GM03348 (cell line): ENCODE data around the gene TTC39C.
A peak's percentile ranks its signal among the peaks of the same experiment; 100 is the strongest.

Source experiments
- DNase-seq: peaks from one replicate; pipeline ENCODE4 v3.0.0; 2012; ENCODE audit warnings: low spot score

The TTC39C gene

GRCh38 chr18:23992089-23992940 lies 22.2 kb upstream of the TTC39C start:
- DNase-seq = no peak

GRCh38 chr18:23992941-23993280 lies 21.6 kb upstream of the TTC39C start:
- DNase-seq = no peak

DNA sequence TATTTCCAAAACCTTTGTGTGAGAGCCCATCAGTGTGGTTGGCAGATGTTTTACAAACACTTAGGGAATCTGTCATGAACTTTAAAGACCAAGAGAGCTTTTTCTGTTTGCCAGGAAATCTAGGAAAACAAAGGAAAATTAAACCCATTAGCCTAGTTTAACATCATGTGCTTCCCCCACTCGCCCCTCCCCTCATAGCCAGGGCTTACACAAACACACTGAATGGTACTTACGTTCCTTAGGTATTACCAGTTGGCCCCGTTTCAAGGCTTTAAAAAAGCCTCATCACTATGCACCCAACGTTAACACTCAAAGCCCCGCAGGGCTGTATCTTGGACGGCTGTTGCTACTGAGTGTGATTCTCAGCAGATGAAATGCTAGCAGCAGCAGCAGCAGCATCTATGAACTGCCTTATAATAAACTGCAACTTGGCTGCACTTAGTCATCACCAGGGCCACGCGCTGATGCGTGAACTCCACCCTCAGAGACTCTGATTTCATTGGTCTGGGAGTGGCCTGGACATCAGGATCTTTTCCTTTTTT lies 20.1 kb upstream of the TTC39C start:
- DNase-seq = peak; percentile 72

DNA sequence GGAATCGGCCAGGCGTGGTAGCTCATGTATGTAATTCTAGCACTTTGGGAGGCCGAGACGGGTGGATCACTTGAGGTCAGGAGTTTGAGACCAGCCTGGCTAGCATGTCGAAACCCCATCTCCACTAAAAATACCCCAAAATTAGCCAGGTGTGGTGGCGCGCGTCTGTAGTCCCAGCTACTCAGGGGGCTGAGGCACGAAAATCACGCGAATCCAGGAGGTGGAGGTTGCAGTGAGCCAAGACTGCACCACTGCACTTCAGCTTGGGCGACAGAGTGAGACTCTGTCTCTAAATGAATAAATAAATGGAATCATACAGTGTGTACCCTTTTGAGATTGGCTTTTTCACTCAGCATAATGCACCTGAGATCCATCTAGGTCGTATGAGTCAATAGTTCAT lies 19.4 kb upstream of the TTC39C start:
- DNase-seq = no peak

- DNase-seq = no peak
These were observed 16.5 kb upstream of the TTC39C start for GRCh38 chr18:23998018-23998417.

- no peak for DNase-seq
These were observed 15.7 kb upstream of the TTC39C start for GRCh38 chr18:23998820-23999219.

- no peak for DNase-seq
These were observed 13.7 kb upstream of the TTC39C start for GRCh38 chr18:24000613-24001490.

DNA sequence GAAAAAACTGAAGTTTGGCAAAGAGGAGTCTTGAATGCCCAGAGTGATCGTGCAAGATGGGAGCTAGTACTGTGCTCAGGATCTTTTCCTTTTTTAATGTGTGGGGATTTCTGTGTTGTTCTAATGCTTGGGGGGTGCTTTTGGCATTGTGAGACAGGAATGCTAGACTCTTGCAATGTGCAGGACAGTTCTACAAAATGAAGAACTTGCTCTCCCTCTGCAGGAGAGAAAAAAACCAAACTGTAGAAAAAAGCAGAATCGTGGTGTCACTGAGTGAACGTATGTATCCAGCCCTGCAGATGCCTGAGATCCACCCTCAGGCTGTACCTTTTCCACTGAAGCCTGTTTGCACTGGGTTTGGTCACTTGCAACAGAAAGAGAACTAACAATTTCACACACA lies 12.1 kb upstream of the TTC39C start:
- DNase-seq = no peak

DNA sequence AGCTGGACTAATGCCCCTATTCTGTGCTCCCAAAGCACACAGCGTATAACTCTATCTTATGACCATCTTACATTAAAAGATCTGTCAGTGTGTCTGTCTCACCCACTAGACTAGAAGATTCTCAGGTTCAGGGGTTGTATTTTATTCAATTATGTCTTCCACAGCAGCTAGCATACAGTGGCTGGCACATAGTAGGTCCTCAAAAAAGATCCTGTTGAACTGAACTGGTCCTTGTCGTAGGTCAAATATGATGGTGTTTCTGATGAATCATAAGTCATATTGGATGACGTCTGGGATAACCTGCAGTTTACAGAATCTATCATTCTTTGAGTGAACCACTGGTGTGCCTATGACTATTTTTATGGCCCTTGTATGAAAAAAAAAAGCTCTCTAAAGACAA lies 11.3 kb upstream of the TTC39C start:
- DNase-seq = no peak

DNA sequence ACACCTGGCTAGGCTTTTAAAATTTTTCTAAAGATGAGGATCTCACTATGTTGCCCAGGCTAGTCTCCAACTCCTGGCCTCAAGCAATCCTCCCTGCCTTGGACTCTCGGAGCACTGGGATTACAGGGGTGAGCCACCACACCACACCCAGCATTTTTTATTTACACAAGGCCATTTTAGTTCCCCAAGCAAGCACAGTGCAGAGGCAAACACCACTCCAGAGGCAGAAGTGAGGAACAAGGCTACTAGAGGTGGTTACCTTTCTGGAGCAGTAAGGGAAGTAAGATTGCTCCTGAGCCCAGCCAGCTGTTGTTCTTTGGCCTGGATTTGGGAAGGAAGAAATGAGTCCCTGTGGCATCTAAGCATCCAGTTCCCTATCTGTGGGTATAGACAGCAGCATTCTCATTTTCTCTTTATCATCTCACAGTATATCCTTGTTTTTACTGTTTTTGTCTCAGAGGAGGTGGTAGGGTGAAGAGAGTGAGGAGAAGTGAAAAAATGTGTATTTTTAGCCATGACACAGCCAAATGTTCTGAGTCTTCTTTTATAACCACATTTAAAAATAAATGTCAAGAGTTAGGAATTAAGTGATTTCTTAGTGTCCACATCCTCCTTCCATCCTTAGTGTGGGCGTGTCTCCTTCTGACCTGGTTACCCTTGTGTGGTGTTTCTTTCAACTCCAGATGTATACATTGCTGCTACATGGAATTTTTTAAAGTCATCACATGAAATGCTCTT lies 10.5 kb upstream of the TTC39C start:
- DNase-seq = peak; percentile 27

DNA sequence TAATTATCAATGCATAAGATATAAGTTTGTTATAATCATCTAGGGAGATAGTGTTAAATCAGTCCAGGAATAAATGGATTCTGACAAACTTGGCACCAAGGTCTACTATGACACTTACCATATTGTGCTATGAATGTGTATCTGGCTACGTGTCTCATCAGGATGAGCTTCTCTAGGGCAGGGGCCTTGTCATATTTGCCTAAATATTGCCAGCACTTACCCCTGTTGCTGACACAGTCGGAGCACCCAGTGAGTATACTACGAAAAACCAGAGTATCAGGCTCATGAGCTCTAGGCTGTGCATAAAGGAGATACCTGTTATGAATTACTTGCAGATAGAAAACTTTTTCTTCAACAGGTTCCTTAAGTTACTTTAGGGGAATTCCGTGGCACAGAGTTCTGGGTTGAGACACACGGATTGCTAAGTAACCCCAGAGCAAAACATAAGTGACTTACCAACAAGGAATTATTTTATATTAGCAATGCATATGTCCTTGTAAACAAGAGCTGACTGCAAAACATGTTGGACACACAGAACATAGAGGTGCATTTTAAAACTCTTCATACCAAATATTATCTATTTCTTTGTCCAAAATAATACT lies 7.7 kb upstream of the TTC39C start:
- DNase-seq = no peak

- no peak for DNase-seq
These were observed 5.3 kb upstream of the TTC39C start for GRCh38 chr18:24009246-24009645.

DNA sequence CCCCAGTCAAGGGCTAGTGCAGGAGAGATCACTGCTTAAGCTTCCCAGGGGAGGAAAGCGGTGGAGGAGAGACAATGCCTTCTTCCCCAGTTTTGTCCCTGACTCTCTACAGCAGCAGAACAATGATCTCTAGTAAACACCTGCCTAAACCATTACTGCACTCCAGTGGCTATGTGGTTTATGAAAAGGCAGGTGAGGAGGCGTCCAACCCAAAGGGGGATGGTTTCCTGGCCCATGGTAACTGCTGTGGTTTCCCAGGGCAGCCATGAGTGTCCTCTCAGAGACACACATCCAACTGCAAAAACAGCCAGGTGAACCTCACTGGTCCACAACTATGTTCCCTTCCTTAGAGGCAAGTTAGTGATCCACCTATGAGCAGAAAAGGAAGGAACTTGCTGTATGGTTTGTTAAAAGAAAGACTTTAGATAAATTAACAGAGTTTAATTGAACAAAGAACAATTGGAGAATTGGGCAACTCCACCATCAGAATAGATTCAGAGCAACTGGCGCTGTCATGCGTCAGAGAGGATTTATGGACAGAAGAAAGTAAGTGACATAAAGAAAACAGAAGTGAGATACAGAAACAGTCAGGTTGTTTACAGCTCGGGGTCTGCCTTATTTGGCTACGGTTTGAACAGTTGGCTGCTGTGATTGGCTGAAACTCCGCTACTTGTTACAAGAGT lies 4.8 kb upstream of the TTC39C start:
- no peak for DNase-seq

DNA sequence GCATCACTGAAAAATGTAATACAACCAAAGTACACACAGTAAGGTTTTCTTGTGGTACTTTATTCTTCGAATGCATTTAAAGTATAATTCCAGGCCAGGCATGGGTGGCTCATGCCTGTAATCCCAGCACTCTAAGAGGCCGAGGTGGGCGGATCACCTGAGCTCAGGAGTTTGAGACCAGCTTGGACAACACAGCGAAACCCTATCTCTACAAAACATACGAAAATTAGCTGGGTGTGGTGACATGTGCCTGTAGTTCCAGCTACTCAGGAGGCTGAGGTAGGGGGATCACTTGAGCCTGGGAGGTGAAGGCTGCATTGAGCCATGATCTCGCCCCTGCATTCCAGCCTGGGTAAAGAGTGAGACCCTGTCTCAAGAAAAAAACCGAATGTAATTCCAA lies 3.9 kb upstream of the TTC39C start:
- no peak for DNase-seq

DNA sequence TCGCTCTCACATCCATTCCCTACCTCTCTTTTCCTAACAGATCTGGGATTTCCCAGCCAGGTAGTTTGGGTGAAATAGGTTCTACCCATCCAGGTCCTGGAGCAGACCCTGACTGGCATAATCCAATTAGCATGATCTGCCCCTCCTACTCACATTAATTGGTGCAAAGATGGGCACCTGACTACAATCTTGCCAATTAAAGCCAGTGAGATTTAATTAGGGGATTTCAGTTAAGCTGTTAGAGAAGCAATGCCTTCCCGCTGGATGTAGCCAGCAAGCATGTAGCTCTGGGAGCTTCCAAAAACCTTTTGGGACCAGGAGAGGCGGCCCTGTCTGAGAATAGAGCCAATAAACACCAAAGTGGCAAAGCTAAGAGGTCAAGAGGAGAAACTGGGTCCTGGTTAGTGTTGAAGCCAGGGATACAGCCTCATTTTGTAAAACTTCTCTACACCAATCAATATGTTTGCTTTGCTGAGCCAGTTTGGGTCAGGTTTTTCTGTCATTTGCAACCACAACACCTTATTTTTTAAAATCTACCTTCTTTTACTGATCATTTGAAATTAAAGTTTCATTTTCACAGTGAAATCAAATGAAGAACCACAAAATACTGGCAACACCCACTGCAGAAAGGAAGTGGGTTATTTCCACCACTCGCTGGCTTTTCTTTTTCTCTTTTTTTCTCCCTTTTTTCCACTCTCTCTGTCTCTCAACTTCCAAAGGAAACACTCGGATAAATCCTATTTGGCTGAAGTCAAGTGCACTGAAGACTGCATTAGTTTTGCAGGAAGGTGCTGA lies 3.2 kb upstream of the TTC39C start:
- DNase-seq = no peak

GRCh38 chr18:24013051-24013450 lies 1.5 kb upstream of the TTC39C start:
- no peak for DNase-seq

DNA sequence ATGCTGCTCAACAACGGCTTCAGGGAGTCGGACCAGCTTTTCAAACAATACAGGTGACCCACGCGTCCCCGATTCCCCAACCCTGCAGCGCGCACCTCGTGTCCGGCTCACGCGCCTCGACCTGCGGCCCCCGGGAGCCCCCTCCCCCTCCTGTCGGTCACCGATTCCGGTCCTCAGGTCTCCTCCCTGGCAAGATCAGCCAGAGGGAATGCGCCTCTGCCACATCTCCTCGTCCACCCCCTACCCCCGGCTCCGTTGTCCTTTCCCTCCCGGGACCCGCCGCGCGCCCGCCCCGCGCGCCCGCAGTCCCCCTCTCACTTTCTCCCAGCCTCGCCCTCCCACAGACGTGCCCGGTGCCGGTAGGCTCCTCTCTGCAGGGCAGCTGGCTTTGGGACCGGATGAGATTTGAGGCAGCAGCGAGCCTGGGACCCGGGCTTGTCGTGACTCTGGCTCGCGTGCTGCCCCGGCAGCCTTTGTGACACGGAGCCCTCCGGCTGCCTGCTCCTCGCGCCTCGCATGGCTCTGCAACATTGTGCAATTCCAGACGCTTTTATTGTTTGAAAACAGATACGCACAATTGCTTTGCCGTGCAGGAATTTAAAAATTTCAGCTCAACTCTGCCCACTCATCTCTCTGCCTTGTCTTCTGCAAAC lies 558 bp downstream of the TTC39C start:
- peak; percentile 83 for DNase-seq

GRCh38 chr18:24015639-24016631 lies 1.4 kb downstream of the TTC39C start:
- DNase-seq = no peak

DNA sequence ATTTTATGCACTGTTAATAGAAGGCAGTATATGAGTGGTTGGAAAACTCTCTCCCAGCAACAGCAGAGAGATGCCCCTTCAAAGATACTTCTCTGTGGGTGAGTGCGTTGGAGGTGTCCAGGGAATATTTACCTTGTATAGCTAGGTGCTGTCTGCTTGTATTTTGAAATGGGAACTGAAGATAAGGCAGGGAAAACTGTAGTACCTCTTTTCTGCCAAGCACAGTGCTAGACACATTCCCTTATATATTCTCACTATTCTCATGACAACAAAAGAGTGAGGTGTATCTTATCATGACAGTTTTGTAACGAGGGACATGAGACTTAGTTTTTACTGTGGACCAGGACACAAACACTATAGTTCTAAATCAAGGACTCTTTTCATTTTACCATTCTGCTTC lies 2.1 kb downstream of the TTC39C start:
- DNase-seq = no peak
